Pancreas (tissue), 10 donors: ENCODE results near the gene YLPM1. TPM values are rescaled to one million over a fixed set of nuclear protein-coding genes. Genes with fewer than 3 reads are reported as not detected.

ENCODE experiments used
- ATAC-seq, 4 donors: fragments of 200-7000 bp; cut with Tn5 transposase; one replicate each; pipeline versions ENCODE4 v1.8.0 to v1.9.1; 2020; ENCODE audit warnings: mild to moderate bottlenecking in 4 of 4, moderate library complexity in 4 of 4
- DNase-seq, 6 donors: peaks; one replicate each; pipeline ENCODE4 v3.0.0-alpha.2; 2020
- FAIRE-seq: peaks from 2 replicates; lab custom pipeline; 2012; peaks lifted over from hg19 to GRCh38; lab: Jason Lieb, UNC
- H3K27ac ChIP-seq, 4 donors: fragments of 200-600 bp; sonication (generic); 1 replicate in 3 of 4; 2 replicates in 1 of 4; pipeline versions ENCODE4 v1.5.0 to v1.8.0; 2020
- H3K27me3 ChIP-seq, 4 donors: fragments of 200-600 bp; one replicate each; pipeline ENCODE4 v1.8.0; 2021
- H3K36me3 ChIP-seq, 3 donors: fragments of 200-600 bp; sonication (generic) in 1 of 3; one replicate each; pipeline versions ENCODE4 v1.5.0 to v1.8.0; 2020 to 2021
- H3K4me1 ChIP-seq, 3 donors: fragments of 200-600 bp; one replicate each; pipeline ENCODE4 v1.8.0; 2021
- H3K4me3 ChIP-seq, 4 donors: fragments of 200-600 bp; sonication (generic) in 2 of 4; one replicate each; pipeline versions ENCODE4 v1.5.0 to v1.8.0; 2020 to 2021
- H3K9me3 ChIP-seq, 4 donors: fragments of 200-600 bp; one replicate each; pipeline ENCODE4 v1.8.0; 2021
- CTCF ChIP-seq, 4 donors: fragments of 200-600 bp; sonication (generic) in 3 of 4; IDR thresholded peaks; one replicate each; pipeline versions ENCODE4 v1.5.0 to v1.8.0; 2021; ENCODE audit warnings: antibody characterized with exemption in 4 of 4
- WGBS, 2 donors: extraction: QIAGEN DNeasy Blood & Tissue Kit; methylation state at CpG; one replicate each; pipeline ENCODE4 v1.1.7; 2013; 5-methylcytosine and 5-hydroxymethylcytosine counted together
- intact Hi-C, 3 donors: fragments of 100-400 bp; cut with DNase I; formaldehyde crosslinking; loops; one replicate each; pipeline versions ENCODE4 v1.11.1 to v1.14.2; 2022
- polyA plus RNA-seq, 2 donors: library from polyadenylated mRNA; stranded (reverse); fragments of 200-250 nt; gene quantifications; one replicate each; pipeline ENCODE4 v1.2.3, GENCODE V29; 2013
- total RNA-seq, 6 donors: library from RNA; stranded (reverse); fragmentation: NEBNext Ultra II Directional in 4 of 6; extraction: Animal tissue kit (Norgen Biotek cat#: 25700) in 4 of 6; gene quantifications; one replicate each; pipeline versions ENCODE4 v1.2.1 to v1.2.4, GENCODE V29; 2021 to 2023
- donor health status: healthy with polysubstance abuse.
- donor health status: DM: no; HTN: no; CAD: no; lungs with moderate emphysema.
- donor health status: DM: no; HTN: no; CAD: no.
- donor health status: control.
- donor health status: control.
- donor health status: Bipolar disorder and iron deficiency.
- donor health status: DM: yes; HTN: yes; CAD: no.
- donor health status: DM: no; HTN: no; CAD: no.
- donor health status: DM: no; HTN: no; CAD: no.
- donor health status: DM: yes; HTN: yes; CAD: no.

YLPM1 gene
- total and polyA plus RNA-seq, 8 donors, result 14.1 to 33.3 (median 24.5) TPM

GRCh38 chr14:74836251-74836960, 73.3 kb downstream of the YLPM1 start:
- no peak for FAIRE-seq
- no peaks in the 10 kb centered on the region for H3K9me3 ChIP-seq
- ATAC-seq, result no peak
- WGBS, 2 donors, result 89 to 90% methylated on average over 1 of the region's 1 CpG
- H3K27me3 ChIP-seq, result no peaks in the 10 kb centered on the region
- peaks cover 0 to 5% (median 0%) of the 10 kb centered on the region in 3 donors for H3K4me1 ChIP-seq
- H3K27ac ChIP-seq, result no peak overlapping the region
- no peak for DNase-seq
- H3K4me3 ChIP-seq, result no peak overlapping the region
- H3K36me3 ChIP-seq, result peaks cover 0 to 12% (median 0%) of the 10 kb centered on the region in 3 donors
- intact Hi-C loops, result no loop called here
- TF ChIP-seq CTCF (IDR thresholded peaks at IDR 0.05), result no peak

DNA sequence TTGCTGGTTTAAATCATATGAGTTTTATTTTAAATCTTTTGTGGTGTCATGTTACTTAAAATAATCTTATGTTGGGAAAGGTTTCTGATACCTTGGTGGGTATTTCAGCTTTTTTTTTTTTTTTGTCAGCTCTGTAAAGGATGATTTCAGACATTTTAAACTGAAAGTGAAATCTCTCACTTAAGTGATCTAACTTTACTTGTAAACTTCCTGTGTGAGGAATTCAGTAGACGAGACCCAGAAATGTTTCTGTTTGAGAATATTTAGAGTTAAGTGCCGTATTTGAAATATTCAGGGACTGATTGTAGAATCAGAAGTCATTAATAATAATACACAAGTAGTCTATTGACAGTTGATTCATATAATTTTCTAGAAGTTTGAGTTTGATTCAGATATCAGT, 75.0 kb downstream of the YLPM1 start:
- ATAC-seq, result no peak
- no peak overlapping the region for H3K27ac ChIP-seq
- H3K27me3 ChIP-seq, result no peaks in the 10 kb centered on the region
- DNase-seq, result no peak
- FAIRE-seq, result peak; percentile 67
- TF ChIP-seq CTCF (IDR thresholded peaks at IDR 0.05), result no peak
- H3K4me3 ChIP-seq, result no peak overlapping the region
- no peaks in the 10 kb centered on the region for H3K9me3 ChIP-seq
- H3K4me1 ChIP-seq, result peaks cover 0 to 5% (median 0%) of the 10 kb centered on the region in 3 donors
- intact Hi-C loops, result no loop called here
- 76 to 78% methylated on average over 2 of the region's 2 CpGs for WGBS, 2 donors
- peaks cover 0 to 12% (median 0%) of the 10 kb centered on the region in 3 donors for H3K36me3 ChIP-seq

DNA sequence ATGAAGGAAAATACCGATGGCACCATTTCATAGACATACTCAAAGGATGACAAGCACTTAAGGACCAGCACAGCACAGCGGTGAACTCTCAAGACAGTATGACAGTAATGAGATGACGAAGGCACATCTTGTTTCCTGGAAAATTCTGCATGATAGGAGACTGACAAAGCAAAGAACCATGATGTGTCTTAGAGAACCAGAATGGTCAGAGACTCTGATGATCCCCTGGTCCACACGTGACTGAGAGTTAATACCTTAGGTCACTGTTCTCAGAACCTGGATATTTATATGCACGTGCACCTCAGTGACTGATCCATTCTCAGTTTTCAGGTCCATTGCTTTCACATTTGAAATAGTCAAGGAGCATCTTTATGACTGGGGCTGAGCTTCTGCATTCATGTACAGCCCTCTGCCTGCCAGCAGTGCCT, 77.5 kb downstream of the YLPM1 start:
- DNase-seq, result no peak
- 84 to 89% methylated on average over 5 of the region's 5 CpGs for WGBS, 2 donors
- FAIRE-seq, result no peak
- H3K36me3 ChIP-seq, result peaks cover 0 to 7% (median 0%) of the 10 kb centered on the region in 3 donors
- no peak for TF ChIP-seq CTCF (IDR thresholded peaks at IDR 0.05)
- intact Hi-C loops, result no loop called here
- no peaks in the 10 kb centered on the region for H3K9me3 ChIP-seq
- H3K4me1 ChIP-seq, result peaks cover 0 to 5% (median 0%) of the 10 kb centered on the region in 3 donors
- H3K4me3 ChIP-seq, result no peak overlapping the region
- no peak overlapping the region for H3K27ac ChIP-seq
- ATAC-seq, result no peak
- H3K27me3 ChIP-seq, result no peaks in the 10 kb centered on the region

GRCh38 chr14:74841230-74842207, 78.4 kb downstream of the YLPM1 start:
- intact Hi-C loops, result no loop called here
- no peaks in the 10 kb centered on the region for H3K36me3 ChIP-seq
- no peak for ATAC-seq
- no peaks in the 10 kb centered on the region for H3K27me3 ChIP-seq
- H3K4me1 ChIP-seq, result peaks cover 0 to 5% (median 0%) of the 10 kb centered on the region in 3 donors
- H3K4me3 ChIP-seq, result no peak overlapping the region
- FAIRE-seq, result no peak
- no peak overlapping the region for H3K27ac ChIP-seq
- no peak for TF ChIP-seq CTCF (IDR thresholded peaks at IDR 0.05)
- WGBS, 2 donors, result 85% methylated on average over 4 of the region's 4 CpGs
- DNase-seq, result no peak
- H3K9me3 ChIP-seq, result no peaks in the 10 kb centered on the region
